ENCODE data around the gene ADAMTS2. TPM values are rescaled to one million over a fixed set of nuclear protein-coding genes. Genes with fewer than 3 reads are reported as not detected.

Gene ADAMTS2
- total and polyA plus RNA-seq, 4 donors = 4.8 to 49.8 (median 32.0) TPM

GRCh38 chr5:179368126-179368805 lies 23.0 kb upstream of the ADAMTS2 start:
- WGBS, 2 donors = 80 to 88% methylated on average over 18 of the region's 18 CpGs
- H3K9me3 ChIP-seq (ENCODE audit: control insufficient read depth, low read length) = no peaks in the 10 kb centered on the region
- peak; percentile 47 to 73 for DNase-seq
- no peak overlapping the region for H3K4me3 ChIP-seq (ENCODE audit: low read length in 2 of 2)
- no peaks in the 10 kb centered on the region for H3K27me3 ChIP-seq (ENCODE audit: control insufficient read depth in 1 of 2, insufficient read depth in 2 of 2, low read length in 1 of 2)
- H3K4me1 ChIP-seq (ENCODE audit: control insufficient read depth in 1 of 2, insufficient read depth in 2 of 2, low read length in 2 of 2) = no peaks in the 10 kb centered on the region
- no peak overlapping the region for H3K27ac ChIP-seq (ENCODE audit: low read depth in 1 of 2, low read length in 2 of 2)
- H3K36me3 ChIP-seq (ENCODE audit: control insufficient read depth in 1 of 2, insufficient read depth in 2 of 2, low read length in 1 of 2) = no peaks in the 10 kb centered on the region
- intact Hi-C loops (cut with DNase I) = no loop called here
- ATAC-seq (ENCODE audit: low FRiP score) = no peak

DNA sequence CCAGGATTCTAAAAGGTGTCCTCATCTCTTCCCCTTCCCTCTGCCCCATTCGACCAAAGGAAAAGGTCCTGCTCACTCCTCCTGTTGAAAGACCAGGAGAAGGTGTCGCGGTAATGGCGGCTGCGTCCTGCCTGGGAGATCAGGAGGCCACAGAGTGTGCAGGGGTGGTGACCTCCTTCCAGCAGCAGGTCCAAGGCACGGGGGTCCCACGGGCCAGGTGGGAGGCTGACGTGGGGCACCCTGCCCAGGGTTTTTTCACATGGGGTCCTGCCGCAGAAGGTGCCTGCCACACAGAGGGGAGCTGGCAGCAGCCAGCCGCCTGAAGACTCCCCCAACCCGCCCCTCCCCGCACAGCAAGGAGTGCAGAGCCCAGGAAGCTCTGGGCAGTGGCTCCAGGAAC lies 22.2 kb upstream of the ADAMTS2 start:
- no peak overlapping the region for H3K27ac ChIP-seq (ENCODE audit: low read depth in 1 of 2, low read length in 2 of 2)
- WGBS, 2 donors = 92 to 93% methylated on average over 12 of the region's 12 CpGs
- H3K9me3 ChIP-seq (ENCODE audit: control insufficient read depth, low read length) = no peaks in the 10 kb centered on the region
- DNase-seq = peak; percentile 21 to 67
- ATAC-seq (ENCODE audit: low FRiP score) = no peak
- H3K4me1 ChIP-seq (ENCODE audit: control insufficient read depth in 1 of 2, insufficient read depth in 2 of 2, low read length in 2 of 2) = no peaks in the 10 kb centered on the region
- no peaks in the 10 kb centered on the region for H3K27me3 ChIP-seq (ENCODE audit: control insufficient read depth in 1 of 2, insufficient read depth in 2 of 2, low read length in 1 of 2)
- intact Hi-C loops (cut with DNase I) = no loop called here
- no peak overlapping the region for H3K4me3 ChIP-seq (ENCODE audit: low read length in 2 of 2)
- no peaks in the 10 kb centered on the region for H3K36me3 ChIP-seq (ENCODE audit: control insufficient read depth in 1 of 2, insufficient read depth in 2 of 2, low read length in 1 of 2)

GRCh38 chr5:179362355-179362754 lies 17.1 kb upstream of the ADAMTS2 start:
- intact Hi-C loops (cut with DNase I) = no loop called here
- no peak for DNase-seq
- Histone ChIP-seq H3K9me3 (ENCODE audit: control insufficient read depth, low read length) (no peaks in the 10 kb centered on the region), H3K27ac (ENCODE audit: low read depth in 1 of 2, low read length in 2 of 2) (no peak overlapping the region), H3K36me3 (ENCODE audit: control insufficient read depth in 1 of 2, insufficient read depth in 2 of 2, low read length in 1 of 2) (no peaks in the 10 kb centered on the region), H3K4me1 (ENCODE audit: control insufficient read depth in 1 of 2, insufficient read depth in 2 of 2, low read length in 2 of 2) (no peaks in the 10 kb centered on the region), H3K27me3 (ENCODE audit: control insufficient read depth in 1 of 2, insufficient read depth in 2 of 2, low read length in 1 of 2) (no peaks in the 10 kb centered on the region), H3K4me3 (ENCODE audit: low read length in 2 of 2) (no peak overlapping the region)
- WGBS, 2 donors = 82 to 86% methylated on average over 18 of the region's 18 CpGs
- ATAC-seq (ENCODE audit: low FRiP score) = no peak

DNA sequence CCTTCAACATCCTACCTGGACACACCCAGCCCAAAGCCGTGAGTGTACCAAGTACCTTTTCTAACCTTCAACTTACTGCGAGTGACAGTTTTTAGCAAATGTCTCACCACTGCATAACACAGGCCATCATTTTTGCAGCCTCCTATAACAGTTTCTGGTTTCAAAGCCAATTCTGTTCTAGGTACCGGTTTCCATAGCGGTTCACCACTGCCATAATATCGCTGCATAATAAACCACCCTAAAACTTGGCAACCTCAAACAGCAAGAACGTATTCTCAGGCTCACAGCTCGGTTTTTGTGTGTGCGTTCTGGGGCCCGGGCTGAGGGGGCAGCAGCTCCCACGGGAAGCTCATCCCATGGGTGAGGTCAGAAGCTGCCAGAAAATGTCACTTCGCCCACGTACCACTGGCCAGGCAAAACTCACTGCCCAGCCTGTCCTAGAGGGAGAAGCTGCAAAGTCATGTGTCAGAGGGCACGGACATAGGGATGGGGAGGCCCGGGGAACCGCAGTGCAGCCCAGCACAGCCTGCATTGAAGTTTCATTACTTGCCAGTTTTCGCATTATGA lies 15.9 kb upstream of the ADAMTS2 start:
- Histone ChIP-seq H3K27ac (ENCODE audit: low read depth in 1 of 2, low read length in 2 of 2) (no peak overlapping the region), H3K36me3 (ENCODE audit: control insufficient read depth in 1 of 2, insufficient read depth in 2 of 2, low read length in 1 of 2) (no peaks in the 10 kb centered on the region), H3K27me3 (ENCODE audit: control insufficient read depth in 1 of 2, insufficient read depth in 2 of 2, low read length in 1 of 2) (no peaks in the 10 kb centered on the region), H3K4me3 (ENCODE audit: low read length in 2 of 2) (no peak overlapping the region), H3K4me1 (ENCODE audit: control insufficient read depth in 1 of 2, insufficient read depth in 2 of 2, low read length in 2 of 2) (no peaks in the 10 kb centered on the region), H3K9me3 (ENCODE audit: control insufficient read depth, low read length) (no peaks in the 10 kb centered on the region)
- intact Hi-C loops (cut with DNase I) = no loop called here
- ATAC-seq (ENCODE audit: low FRiP score) (no peak), DNase-seq (no peak)
- WGBS, 2 donors = 77 to 80% methylated on average over 16 of the region's 16 CpGs

DNA sequence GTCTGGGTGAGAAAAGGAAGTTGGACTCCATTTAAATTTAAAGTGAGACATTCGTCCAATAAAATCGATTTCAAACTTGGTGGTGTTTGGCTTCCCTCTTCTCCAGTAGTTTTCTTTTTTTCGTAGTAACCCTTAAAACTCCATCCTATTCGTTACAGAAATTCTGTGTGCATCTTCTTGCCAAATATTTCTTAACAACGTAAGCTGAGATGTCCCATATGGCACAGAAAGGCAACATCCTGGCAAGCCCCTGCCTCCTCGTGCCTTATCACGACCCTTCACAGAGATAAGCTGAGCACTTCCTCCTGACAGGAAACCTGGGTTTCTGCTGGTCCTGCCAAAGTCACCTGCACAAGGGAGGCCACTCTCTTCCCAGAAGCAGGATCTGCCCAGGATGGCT lies 11.8 kb upstream of the ADAMTS2 start:
- Histone ChIP-seq H3K4me3 (ENCODE audit: low read length in 2 of 2) (no peak overlapping the region), H3K27me3 (ENCODE audit: control insufficient read depth in 1 of 2, insufficient read depth in 2 of 2, low read length in 1 of 2) (no peaks in the 10 kb centered on the region), H3K27ac (ENCODE audit: low read depth in 1 of 2, low read length in 2 of 2) (no peak overlapping the region), H3K36me3 (ENCODE audit: control insufficient read depth in 1 of 2, insufficient read depth in 2 of 2, low read length in 1 of 2) (no peaks in the 10 kb centered on the region), H3K4me1 (ENCODE audit: control insufficient read depth in 1 of 2, insufficient read depth in 2 of 2, low read length in 2 of 2) (no peaks in the 10 kb centered on the region), H3K9me3 (ENCODE audit: control insufficient read depth, low read length) (no peaks in the 10 kb centered on the region)
- 59 to 64% methylated on average over 7 of the region's 7 CpGs for WGBS, 2 donors
- intact Hi-C loops (cut with DNase I) = no loop called here
- ATAC-seq (ENCODE audit: low FRiP score) (no peak), DNase-seq (no peak)

GRCh38 chr5:179355976-179356974 lies 11.0 kb upstream of the ADAMTS2 start:
- DNase-seq (no peak), ATAC-seq (ENCODE audit: low FRiP score) (peak; percentile 58)
- Histone ChIP-seq H3K27me3 (ENCODE audit: control insufficient read depth in 1 of 2, insufficient read depth in 2 of 2, low read length in 1 of 2) (no peaks in the 10 kb centered on the region), H3K4me1 (ENCODE audit: control insufficient read depth in 1 of 2, insufficient read depth in 2 of 2, low read length in 2 of 2) (no peaks in the 10 kb centered on the region), H3K4me3 (ENCODE audit: low read length in 2 of 2) (no peak overlapping the region), H3K27ac (ENCODE audit: low read depth in 1 of 2, low read length in 2 of 2) (no peak overlapping the region), H3K9me3 (ENCODE audit: control insufficient read depth, low read length) (no peaks in the 10 kb centered on the region), H3K36me3 (ENCODE audit: control insufficient read depth in 1 of 2, insufficient read depth in 2 of 2, low read length in 1 of 2) (no peaks in the 10 kb centered on the region)
- intact Hi-C loops (cut with DNase I) = no loop called here
- 89 to 91% methylated on average over 11 of the region's 11 CpGs for WGBS, 2 donors

GRCh38 chr5:179354305-179354882 lies 9.1 kb upstream of the ADAMTS2 start:
- no peak overlapping the region for H3K27ac ChIP-seq (ENCODE audit: low read depth in 1 of 2, low read length in 2 of 2)
- H3K4me3 ChIP-seq (ENCODE audit: low read length in 2 of 2) = no peak overlapping the region
- H3K4me1 ChIP-seq (ENCODE audit: control insufficient read depth in 1 of 2, insufficient read depth in 2 of 2, low read length in 2 of 2) = no peaks in the 10 kb centered on the region
- ATAC-seq (ENCODE audit: low FRiP score) (no peak), DNase-seq (no peak)
- 88% methylated on average over 23 of the region's 23 CpGs for WGBS, 2 donors
- H3K9me3 ChIP-seq (ENCODE audit: control insufficient read depth, low read length) = no peaks in the 10 kb centered on the region
- H3K27me3 ChIP-seq (ENCODE audit: control insufficient read depth in 1 of 2, insufficient read depth in 2 of 2, low read length in 1 of 2) = no peaks in the 10 kb centered on the region
- intact Hi-C loops (cut with DNase I) = no loop called here
- H3K36me3 ChIP-seq (ENCODE audit: control insufficient read depth in 1 of 2, insufficient read depth in 2 of 2, low read length in 1 of 2) = no peaks in the 10 kb centered on the region

DNA sequence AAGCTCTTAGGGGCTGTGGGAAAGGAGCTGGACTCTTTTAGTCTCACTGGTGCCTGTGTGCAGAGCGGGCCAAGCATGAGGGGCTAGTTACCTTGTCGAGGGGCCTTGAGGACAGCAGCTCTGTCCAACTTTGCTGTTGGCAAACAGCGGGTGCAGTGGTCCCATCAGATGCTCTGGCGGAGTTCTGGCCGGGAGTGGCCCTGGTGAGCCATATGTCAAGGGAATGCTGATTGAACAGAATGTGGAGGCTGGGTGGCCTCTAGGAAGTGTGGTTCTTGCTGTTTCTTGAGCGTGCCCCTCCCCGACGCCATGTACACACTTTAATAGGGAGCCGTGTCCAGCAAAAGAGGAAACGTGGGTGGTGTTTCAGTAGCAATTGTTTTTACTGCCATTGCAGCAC lies 3.6 kb upstream of the ADAMTS2 start:
- DNase-seq (peak in 1 of 2 donors; percentile 80), ATAC-seq (ENCODE audit: low FRiP score) (no peak)
- Histone ChIP-seq H3K9me3 (ENCODE audit: control insufficient read depth, low read length) (no peaks in the 10 kb centered on the region), H3K27me3 (ENCODE audit: control insufficient read depth in 1 of 2, insufficient read depth in 2 of 2, low read length in 1 of 2) (no peaks in the 10 kb centered on the region), H3K36me3 (ENCODE audit: control insufficient read depth in 1 of 2, insufficient read depth in 2 of 2, low read length in 1 of 2) (no peaks in the 10 kb centered on the region), H3K27ac (ENCODE audit: low read depth in 1 of 2, low read length in 2 of 2) (no peak overlapping the region), H3K4me1 (ENCODE audit: control insufficient read depth in 1 of 2, insufficient read depth in 2 of 2, low read length in 2 of 2) (no peaks in the 10 kb centered on the region), H3K4me3 (ENCODE audit: low read length in 2 of 2) (no peak overlapping the region)
- intact Hi-C loops (cut with DNase I) = loop anchor here (5.0 to 10.0 kb wide), 3 partner anchors 82 to 182 kb away; no protein-coding TSS in a partner anchor
- WGBS, 2 donors = 72 to 85% methylated on average over 10 of the region's 10 CpGs
